Right lobe of liver (tissue), 4 donors: ENCODE results near the gene BMP8A.

Experiments
- CTCF ChIP-seq, 4 donors: fragments of 200-600 bp in 3 of 4; fragments of 450-650 bp in 1 of 4; IDR thresholded peaks; one replicate each; pipeline versions ENCODE4 v1.5.1 to v1.8.0; 2016 to 2022; ENCODE audit warnings: antibody characterized with exemption in 4 of 4, mild to moderate bottlenecking in 2 of 4
- POLR2A ChIP-seq: fragments of 450-650 bp; IDR thresholded peaks from one replicate; pipeline ENCODE4 v1.6.1; 2017; ENCODE audit warnings: antibody characterized with exemption, mild to moderate bottlenecking
- donor health status: DM: no; HTN: no; CAD: no.
- donor health status: DM: no; HTN: no; CAD: no.
- donor health status: DM: no; HTN: yes; CAD: no.

GRCh38 chr1:39545531-39545930 lies 54.1 kb downstream of the BMP8A start:
- TF ChIP-seq POLR2A (no peak), CTCF (IDR thresholded peaks at IDR 0.05) (no peak)
